Epidermal melanocyte (primary cell): Measurements from ENCODE around the gene SATL1.
"Not testable (repeated sequence)": the region's sequence is repeated elsewhere in the genome, so short reads cannot be mapped to it uniquely, and the experiment has no call there.

Experiments
- DNase-seq: peaks from one replicate; pipeline ENCODE4 v3.0.0; 2011; ENCODE audit warnings: low spot score; ENCODE audit not compliant: insufficient read length

SATL1 gene

GRCh38 chrX:85109235-85109634 is 134.3 kb downstream of the SATL1 start:
- no peak for DNase-seq

GRCh38 chrX:85108165-85108564 is 135.4 kb downstream of the SATL1 start:
- DNase-seq, result no peak

GRCh38 chrX:85107407-85107806 is 136.2 kb downstream of the SATL1 start:
- no peak for DNase-seq

DNA sequence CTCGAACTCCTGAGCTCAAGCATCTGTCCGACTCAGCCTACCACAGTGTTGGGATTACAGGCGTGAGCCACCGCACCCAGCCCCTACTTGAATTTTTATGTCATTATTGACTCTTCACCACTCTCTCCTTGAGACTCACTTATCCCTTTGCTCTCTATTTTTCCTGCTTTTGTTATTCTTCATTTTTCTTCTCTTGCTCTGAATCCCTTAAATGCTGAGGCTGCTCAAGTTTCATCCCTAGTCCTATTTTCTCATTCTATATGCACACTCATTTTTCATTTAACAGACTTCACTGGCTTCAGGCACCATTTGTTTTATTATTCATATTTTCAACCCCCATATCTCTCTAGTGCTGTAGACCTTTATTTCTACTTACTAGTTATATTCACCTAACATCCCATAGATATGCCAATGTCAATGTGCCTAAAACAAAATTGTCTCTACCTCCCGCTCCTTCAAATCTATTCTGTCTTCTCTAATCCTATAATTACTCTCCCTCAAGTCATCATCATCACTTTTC is 154.2 kb downstream of the SATL1 start:
- no peak for DNase-seq

DNA sequence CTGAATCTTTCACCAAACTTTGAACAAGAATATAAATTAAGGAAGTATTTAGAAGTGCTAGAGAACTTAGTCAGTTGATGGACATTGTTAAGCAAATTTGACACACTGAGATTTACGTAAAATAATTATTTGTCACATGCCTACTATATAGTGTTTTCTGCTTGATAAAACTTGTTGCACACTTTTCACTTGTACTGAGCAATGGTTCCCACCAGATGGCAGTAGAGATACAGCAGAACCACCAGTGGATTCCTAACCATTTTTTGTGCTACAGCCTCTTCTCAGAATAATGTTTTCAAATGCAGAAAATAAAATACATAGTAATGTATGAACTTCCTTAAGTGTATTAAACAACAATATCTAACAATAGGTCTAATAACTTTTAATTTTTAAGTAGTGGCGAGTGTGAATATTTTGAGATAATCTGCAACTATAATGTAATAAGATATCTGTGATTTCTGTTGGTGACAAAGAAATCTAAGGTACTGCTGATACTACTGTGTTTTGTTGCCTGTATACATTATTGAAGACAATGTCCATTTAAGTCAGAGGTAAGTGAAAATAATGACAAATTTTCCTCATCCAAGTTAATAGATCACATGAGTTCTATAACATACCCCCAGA is 158.7 kb downstream of the SATL1 start:
- DNase-seq, result peak; percentile 16

- DNase-seq, result not testable (repeated sequence)
Observed at GRCh38 chrX:85077247-85077646, 166.3 kb downstream of the SATL1 start.

DNA sequence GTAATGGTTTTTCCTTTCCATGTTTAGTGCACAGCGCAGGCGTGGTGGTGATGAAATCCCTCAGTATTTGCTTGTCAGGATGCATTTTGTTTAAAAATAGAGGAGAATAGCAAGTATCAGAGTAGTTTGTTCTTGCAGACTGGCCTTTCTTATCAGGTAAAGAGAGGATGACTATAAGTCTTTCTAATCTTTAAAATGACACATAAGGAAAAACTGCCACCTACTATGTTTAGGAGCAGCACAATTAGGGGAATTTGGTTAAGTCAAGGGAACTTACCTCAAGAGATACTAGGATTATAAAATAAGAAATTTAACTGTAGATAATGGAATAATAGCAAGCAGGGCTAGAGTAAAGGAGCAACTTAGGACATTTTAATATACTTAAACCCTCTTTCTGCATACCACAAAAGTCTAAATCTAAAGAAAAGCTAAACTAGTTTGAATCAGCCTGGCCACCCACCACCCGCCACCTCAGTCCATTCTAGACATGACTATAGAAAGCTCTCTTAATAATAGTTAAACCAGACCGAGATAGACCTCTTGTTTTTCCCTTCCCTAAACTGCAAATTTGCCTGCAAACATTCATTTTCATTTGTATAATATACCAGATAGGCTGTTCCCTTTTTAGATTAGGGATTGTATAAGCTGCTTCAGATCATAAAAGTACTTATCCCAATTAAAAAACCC is 177.9 kb downstream of the SATL1 start:
- no peak for DNase-seq

DNA sequence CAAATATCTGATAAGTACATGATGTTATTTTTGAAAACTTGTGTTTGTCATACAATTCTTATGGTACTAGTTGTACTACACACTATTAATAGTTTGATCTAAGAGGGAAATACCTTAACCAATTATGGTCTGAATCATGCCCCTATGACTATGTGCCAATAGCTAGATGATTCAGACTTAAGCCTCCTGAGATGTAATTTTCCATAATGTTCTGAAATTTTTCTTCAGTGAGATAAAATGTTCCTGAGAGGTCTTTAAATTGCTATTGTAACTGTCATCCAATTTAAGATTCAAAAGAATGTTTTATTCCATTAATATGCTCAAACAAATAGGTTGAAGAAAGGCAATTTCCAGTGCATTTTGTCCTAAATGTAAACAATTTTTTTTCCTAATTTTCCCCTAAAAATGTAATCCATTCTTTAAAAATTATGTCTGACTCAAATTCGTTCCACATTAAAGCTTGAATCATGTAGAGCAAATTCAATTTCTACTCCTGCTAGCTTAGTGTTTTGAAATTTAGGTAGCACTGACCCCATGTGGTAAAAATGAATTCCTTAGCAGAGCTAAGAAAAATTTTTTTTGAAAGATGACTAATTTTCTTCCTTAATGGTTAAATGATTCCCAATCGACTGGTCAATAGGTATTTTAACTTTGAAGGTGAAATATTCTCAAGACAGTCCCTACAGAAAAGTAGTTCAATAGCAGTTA is 190.8 kb downstream of the SATL1 start:
- no peak for DNase-seq

DNA sequence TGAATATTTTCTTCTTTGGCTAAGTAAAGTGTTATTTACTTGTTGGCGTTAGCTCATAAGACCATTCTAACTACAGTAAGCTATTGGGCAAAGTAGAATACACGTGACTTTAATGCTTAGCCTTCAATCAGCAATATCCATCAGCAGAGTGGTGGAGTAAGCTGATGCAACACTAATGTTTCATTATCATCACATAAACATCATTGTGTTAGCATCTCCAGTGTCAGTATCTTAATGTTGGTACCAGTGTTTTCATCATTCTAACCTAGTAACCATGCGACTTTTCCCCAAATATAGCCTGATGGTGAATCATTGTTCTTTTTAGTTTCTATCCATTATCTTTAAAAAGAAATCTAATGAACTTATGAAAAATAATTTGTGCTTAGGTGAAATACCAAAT is 191.4 kb downstream of the SATL1 start:
- DNase-seq, result no peak

DNA sequence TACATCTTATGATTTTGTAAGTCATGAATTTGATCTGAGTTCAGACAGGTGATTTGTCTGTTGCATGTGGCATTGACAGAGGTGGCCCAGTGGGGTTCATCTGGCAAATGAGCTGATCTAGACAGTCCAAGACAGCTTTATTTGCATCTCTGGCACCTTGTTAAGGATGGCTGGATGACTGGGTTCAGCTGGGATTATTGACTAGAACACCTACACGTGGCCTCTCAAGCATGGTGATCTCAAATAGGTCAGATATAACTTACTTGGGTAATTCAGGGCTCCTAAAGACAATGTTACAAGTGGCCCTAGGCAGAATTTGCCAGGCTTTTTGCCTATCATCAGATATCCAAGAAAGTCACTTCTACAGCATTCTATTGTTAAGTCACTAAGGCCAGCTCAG is 192.0 kb downstream of the SATL1 start:
- DNase-seq, result no peak
